Stimulated activated CD4-positive, alpha-beta T cell treated with anti-CD3 and anti-CD28 coated beads, Interleukin-15, amount 100 ng/mL, for 48 hours (primary cell): ENCODE data around the gene ZFP36L2.

ENCODE experiments used
- DNase-seq, 2 donors: peaks; one replicate each; pipeline ENCODE4 v3.0.0-alpha.2; 2020; ENCODE audit warnings: low read depth in 2 of 2

The ZFP36L2 gene

GRCh38 chr2:43186679-43187374, 39.6 kb downstream of the ZFP36L2 start:
- DNase-seq, result no peak

DNA sequence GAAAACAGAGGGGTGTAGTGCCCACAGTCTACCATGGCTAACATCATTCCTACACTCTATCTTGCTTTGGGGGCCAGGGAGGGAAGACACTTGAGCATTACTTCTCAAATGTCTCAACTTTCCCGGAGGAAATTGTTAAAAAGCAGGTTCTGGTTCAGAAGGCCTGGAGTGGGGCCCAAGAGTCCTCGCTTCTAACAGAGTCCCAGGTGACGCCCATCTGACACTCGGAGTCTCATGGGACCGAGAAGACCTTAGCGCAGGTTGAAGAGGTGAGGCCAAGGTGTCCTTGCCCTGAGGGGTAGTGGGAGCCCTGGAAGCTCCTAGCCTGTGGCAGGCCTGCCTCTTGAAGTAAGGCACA, 40.1 kb downstream of the ZFP36L2 start:
- DNase-seq, result no peak

- no peak for DNase-seq
These were observed 41.3 kb downstream of the ZFP36L2 start for GRCh38 chr2:43185146-43185545.

GRCh38 chr2:43184339-43184895, 42.0 kb downstream of the ZFP36L2 start:
- peak; percentile 58 to 59 for DNase-seq

- DNase-seq, result no peak
These were observed 42.7 kb downstream of the ZFP36L2 start for GRCh38 chr2:43183743-43184142.

GRCh38 chr2:43180897-43181296, 45.5 kb downstream of the ZFP36L2 start:
- no peak for DNase-seq

- DNase-seq, result no peak
These were observed 46.5 kb downstream of the ZFP36L2 start for GRCh38 chr2:43179942-43180341.

DNA sequence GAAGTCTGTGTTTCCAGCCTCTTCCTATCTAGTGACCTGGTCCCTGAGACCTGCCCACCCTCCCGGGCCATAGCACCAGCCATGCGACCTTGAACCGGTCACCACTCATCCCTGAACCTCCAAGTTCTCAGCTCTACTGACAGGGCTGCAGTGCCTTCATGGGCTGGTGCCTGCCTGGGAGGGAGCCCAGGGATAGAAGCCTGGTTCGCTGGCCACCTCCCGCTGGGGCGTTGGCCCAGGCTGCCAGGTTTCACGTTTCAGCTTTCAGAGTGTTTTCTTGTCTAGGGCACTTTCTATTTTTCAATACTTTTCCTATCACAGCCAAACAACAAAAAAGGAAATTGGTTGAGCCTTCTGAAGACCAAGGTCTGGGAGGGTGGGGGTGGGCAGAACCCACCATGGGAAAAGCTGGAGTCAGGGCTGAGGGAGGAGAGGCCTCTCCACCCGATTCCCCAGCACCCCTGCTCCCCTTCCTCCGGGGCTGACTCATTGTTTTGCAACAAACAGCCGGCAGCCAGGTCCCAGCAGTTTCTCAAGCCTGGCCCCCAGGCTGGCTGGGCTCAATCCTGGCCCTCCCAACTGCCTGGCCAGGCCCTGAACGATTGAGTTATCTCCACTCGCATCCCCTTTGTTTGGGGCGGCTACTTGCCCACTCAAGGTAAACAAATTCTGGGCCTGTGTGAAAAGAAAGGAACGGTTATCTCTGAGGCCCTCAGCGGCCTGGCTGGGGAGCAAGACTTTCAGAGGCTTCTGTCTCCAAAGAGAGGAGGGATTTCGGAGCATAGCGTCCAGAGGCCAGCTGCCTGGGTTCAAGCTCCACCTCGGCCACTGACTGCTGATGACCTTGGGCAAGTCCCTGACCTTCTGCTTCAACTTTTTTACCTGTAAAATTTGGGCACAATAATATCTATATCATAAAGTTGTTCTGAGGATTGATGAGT, 47.5 kb downstream of the ZFP36L2 start:
- no peak for DNase-seq

DNA sequence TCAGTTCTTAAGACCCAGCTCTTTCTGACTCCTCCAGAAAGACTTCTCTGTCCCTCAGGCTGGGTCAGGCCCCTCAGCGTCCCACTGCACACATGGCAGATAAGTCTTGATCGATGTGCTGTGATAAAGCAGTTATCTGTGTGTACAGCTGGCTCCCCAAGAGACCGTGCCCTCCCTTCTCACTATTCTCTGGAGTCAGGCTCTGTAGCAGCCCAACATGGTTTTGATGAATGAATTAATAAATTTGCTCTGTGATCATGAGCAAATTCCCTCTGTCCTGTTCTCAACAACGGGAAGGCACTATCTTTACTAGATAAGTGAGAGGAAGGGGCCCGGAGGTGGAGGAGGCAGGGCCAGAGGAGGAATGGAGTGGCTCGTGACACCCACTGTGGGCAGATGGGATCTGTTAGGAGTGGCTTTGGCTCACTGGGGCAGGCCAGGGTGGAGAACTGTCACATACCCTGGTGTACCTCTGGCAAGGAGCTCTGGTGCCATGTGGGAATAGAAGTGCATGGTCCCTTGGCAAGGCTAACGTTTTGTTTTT, 48.3 kb downstream of the ZFP36L2 start:
- DNase-seq, result no peak

GRCh38 chr2:43176449-43176848, 50.0 kb downstream of the ZFP36L2 start:
- DNase-seq, result no peak

DNA sequence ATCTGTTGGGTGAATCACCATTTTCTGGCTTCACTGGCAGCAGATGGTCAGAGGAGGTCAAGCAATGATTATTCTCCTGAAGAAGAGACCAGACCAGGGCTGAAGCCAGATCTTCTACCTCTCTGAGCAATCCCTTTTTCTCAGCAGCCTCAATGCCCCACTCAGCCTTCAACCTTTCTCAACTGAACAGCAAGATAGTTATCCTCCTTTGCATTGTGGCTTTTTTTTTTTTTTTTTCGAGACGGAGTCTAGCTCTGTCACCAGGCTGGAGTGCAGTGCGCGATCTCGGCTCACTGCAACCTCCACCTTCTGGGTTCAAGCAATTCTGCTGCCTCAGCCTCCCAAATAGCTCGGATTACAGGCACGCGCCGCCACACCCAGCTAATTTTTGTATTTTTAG, 50.5 kb downstream of the ZFP36L2 start:
- DNase-seq, result no peak

DNA sequence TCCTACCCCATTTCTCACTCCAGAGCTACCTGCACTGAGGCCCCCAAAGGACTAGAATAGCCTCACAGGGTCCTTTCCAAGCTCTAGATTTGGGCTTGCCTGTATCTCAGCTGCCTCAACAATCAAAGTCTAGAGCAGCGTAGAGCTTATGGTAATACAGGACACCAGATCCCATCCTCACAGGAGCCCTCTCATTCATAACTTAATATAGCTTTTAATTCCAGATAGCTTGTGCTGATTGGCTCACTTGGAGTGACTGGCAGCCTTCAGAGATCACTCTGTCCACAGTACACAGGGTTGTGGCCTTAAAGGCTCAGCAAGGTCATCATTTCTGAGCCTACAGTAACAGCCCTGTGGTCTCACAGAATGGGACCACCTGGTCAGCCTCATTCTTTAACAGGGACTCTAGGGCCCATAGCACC, 51.4 kb downstream of the ZFP36L2 start:
- DNase-seq, result no peak

GRCh38 chr2:43174368-43174916, 52.0 kb downstream of the ZFP36L2 start:
- peak; percentile 55 to 71 for DNase-seq
